H1 (cell line): Measurements from ENCODE around the gene ERH.

Experiments
- GABPA ChIP-seq: IDR thresholded peaks from 2 replicates; pipeline ENCODE4 v1.6.1; 2011; ENCODE audit warnings: mild to moderate bottlenecking, low read length, moderate library complexity, borderline replicate concordance; ENCODE audit not compliant: insufficient read depth
- JUND ChIP-seq: IDR thresholded peaks from 2 replicates; pipeline ENCODE4 v1.6.1; 2011; ENCODE audit warnings: mild to moderate bottlenecking, improper control_type of control experiment, low read length
- POLR2A ChIP-seq, 2 experiments: IDR thresholded peaks; 1 replicate in 1 of 2; 2 replicates in 1 of 2; pipeline ENCODE4 v1.6.1; 2011; ENCODE audit warnings: low read depth in 2 of 2, low read length in 2 of 2, mild to moderate bottlenecking in 2 of 2; ENCODE audit errors: control extremely low read depth in 1 of 2
- POLR2AphosphoS5 ChIP-seq: IDR thresholded peaks from 2 replicates; pipeline ENCODE4 v1.6.1; 2011; ENCODE audit warnings: low read depth, low read length
- TF ChIP-seq, protein P1 (sequence below): IDR thresholded peaks from 2 replicates; pipeline ENCODE4 v1.6.1; 2012; ENCODE audit warnings: inconsistent platforms

DNA sequence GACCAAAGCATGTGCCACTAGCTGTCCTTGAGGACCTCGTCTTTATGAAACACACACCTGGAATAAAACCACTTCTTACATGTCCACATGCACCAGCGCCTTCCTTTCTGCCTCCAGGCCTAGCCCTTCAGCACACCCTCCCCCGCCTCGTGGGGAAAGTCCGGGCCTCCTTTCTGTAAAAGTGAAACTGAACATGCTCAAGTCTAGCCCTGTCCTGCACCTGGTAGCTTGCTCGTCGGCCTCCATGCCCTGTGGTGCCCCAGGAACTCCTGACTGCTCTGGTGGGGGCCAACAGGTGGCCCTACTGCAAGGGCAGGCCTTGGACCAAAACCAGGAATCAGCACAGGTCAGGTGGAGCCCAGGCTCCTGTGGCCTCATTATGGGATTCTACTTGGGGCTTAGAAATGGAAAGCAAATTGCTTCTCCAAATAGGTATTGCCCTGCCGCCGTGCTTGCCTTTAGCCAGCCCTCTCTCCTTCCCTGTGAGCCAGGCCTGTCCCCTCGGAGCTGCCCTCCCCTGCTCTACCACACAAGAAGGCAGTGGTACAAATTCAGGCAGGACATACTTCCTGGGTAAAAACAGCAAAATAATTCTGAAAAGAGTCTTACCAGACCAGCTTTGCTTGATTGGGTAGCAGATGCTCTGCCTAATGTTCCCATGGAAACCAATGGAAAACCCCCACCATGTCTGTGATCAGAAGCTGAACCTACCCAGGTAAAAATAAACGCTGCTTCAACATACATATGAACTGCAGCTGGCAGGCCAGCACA lies 43.5 kb downstream of the ERH start:
- TF ChIP-seq POLR2AphosphoS5, result no peak
- no peak for TF ChIP-seq JUND
- TF ChIP-seq GABPA, result no peak
- TF ChIP-seq, protein P1, sequence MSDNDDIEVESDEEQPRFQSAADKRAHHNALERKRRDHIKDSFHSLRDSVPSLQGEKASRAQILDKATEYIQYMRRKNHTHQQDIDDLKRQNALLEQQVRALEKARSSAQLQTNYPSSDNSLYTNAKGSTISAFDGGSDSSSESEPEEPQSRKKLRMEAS, result no peak
- TF ChIP-seq POLR2A (IDR thresholded peaks at IDR 0.05; ENCODE audit: control extremely low read depth in 1 of 2, low read depth in 2 of 2, low read length in 2 of 2), result no peak
